GM10847 (cell line): Measurements from ENCODE around the gene S100Z.

Source experiments
- POLR2A ChIP-seq: IDR thresholded peaks from 2 replicates; pipeline ENCODE4 v1.6.1; 2011; ENCODE audit not compliant: insufficient read length; ENCODE audit errors: extremely low read depth

Gene S100Z

DNA sequence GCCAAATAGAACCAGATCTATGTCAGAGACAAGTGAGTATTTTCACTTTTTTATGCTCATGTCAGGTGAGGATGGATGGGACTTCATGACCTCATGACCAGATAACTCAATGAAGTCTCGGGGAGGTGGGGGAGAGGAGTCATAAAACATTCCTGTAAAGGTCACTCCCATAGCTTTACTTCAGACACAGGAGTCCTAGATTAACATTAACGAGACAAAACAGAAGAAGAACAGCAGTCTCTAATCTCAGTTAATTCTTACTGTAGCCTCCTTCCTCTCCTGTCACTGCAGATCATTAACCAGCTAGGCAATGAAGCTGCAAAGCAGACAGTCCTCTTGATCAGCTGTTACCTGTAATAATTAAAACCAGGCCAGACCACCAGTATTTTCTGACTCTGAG, 114.2 kb downstream of the S100Z start:
- TF ChIP-seq POLR2A = no peak
